DMS153 treated with DMSO at 0.1 percent for 48 hours (cell line): ENCODE measurements around the gene ZFAND3.

ENCODE experiments used
- DNase-seq: peaks from one replicate; lab custom pipeline; 2025; ENCODE audit not compliant: unreplicated experiment; lab: John Stamatoyannopoulos, UW

The ZFAND3 gene

GRCh38 chr6:37819177-37819801, at the start of gene ZFAND3:
ZFAND3 (plus strand) TSS chr6:37819727; CDS start chr6:37819946, 219 bp downstream.
- peak; percentile 95 for DNase-seq

- DNase-seq = no peak
Observed at GRCh38 chr6:37774028-37774680, 45.4 kb upstream of the ZFAND3 start.

GRCh38 chr6:37776566-37776965, 43.0 kb upstream of the ZFAND3 start:
- no peak for DNase-seq

- no peak for DNase-seq
Observed at GRCh38 chr6:37777272-37777834, 42.2 kb upstream of the ZFAND3 start.

- no peak for DNase-seq
Observed at GRCh38 chr6:37779111-37779800, 40.3 kb upstream of the ZFAND3 start.

- DNase-seq = no peak
Observed at GRCh38 chr6:37779902-37780628, 39.5 kb upstream of the ZFAND3 start.

GRCh38 chr6:37781788-37782187, 37.7 kb upstream of the ZFAND3 start:
- DNase-seq = no peak

GRCh38 chr6:37783025-37783855, 36.3 kb upstream of the ZFAND3 start:
- peak; percentile 31 for DNase-seq

- peak; percentile 23 for DNase-seq
Observed at GRCh38 chr6:37783856-37784584, 35.5 kb upstream of the ZFAND3 start.

- no peak for DNase-seq
Observed at GRCh38 chr6:37784585-37784967, 35.0 kb upstream of the ZFAND3 start.

- DNase-seq = peak; percentile 36
Observed at GRCh38 chr6:37785002-37785662, 34.4 kb upstream of the ZFAND3 start.

GRCh38 chr6:37785663-37786270, 33.8 kb upstream of the ZFAND3 start:
- no peak for DNase-seq

- no peak for DNase-seq
Observed at GRCh38 chr6:37787216-37787615, 32.3 kb upstream of the ZFAND3 start.

- DNase-seq = no peak
Observed at GRCh38 chr6:37788259-37788658, 31.3 kb upstream of the ZFAND3 start.

- peak; percentile 93 for DNase-seq
Observed at GRCh38 chr6:37791156-37791919, 28.2 kb upstream of the ZFAND3 start.

GRCh38 chr6:37792457-37793033, 27.0 kb upstream of the ZFAND3 start:
- no peak for DNase-seq

GRCh38 chr6:37793067-37793466, 26.5 kb upstream of the ZFAND3 start:
- no peak for DNase-seq

GRCh38 chr6:37794825-37795224, 24.7 kb upstream of the ZFAND3 start:
- DNase-seq = no peak
